A673 (cell line): Measurements from ENCODE around the gene CDH24.

ENCODE experiments used
- CTCF ChIP-seq: fragments of 300-800, 200-600 bp; sonication (generic); conservative IDR thresholded peaks from 2 replicates; pipeline ENCODE4 v1.5.1; 2017; ENCODE audit warnings: low read depth, mild to moderate bottlenecking, antibody characterized with exemption, low read length, moderate library complexity, mixed read lengths
- EZH2 ChIP-seq: fragments of 200-600 bp; sonication (generic); IDR thresholded peaks from 2 replicates; pipeline ENCODE4 v1.6.1; 2017; ENCODE audit warnings: borderline replicate concordance, low read depth, mild to moderate bottlenecking, mixed read lengths, antibody characterized with exemption, low read length; ENCODE audit not compliant: poor library complexity, severe bottlenecking

- TF ChIP-seq CTCF (no peak), EZH2 (no peak)
Measured at GRCh38 chr14:23104070-23104590, 46.8 kb upstream of the CDH24 start.
